MCF 10A (cell line): ENCODE measurements around the gene RPGRIP1L. TPM values are rescaled to one million over a fixed set of nuclear protein-coding genes. Genes with fewer than 3 reads are reported as not detected.

Source experiments
- BruUV-seq: library from RNA; stranded (reverse); fragments of 400-500 nt; replicated peaks from 2 replicates; lab custom pipeline; 2021; lab: Mats Ljungman, UMichigan
- CTCF ChIA-PET: fragments of 300-600 bp; sonication (Branson Sonifier 250); formaldehyde crosslinking; extraction: SDS; loops from one replicate; lab custom pipeline; 2021; ENCODE audit warnings: antibody characterized with exemption, inconsistent platforms; lab: Yijun Ruan, JAX
- POLR2A ChIA-PET: fragments of 300-600, 350-650 bp; sonication (Branson Sonifier 250); formaldehyde crosslinking; extraction: SDS; loops from one replicate; lab custom pipeline; 2020; ENCODE audit warnings: antibody characterized with exemption, inconsistent platforms; lab: Yijun Ruan, JAX
- DNase-seq: peaks from one replicate; pipeline ENCODE4 v3.0.0-alpha.2; 2018; ENCODE audit not compliant: unreplicated experiment
- H3K27ac Mint-ChIP-seq: one replicate; pipeline ENCODE4 v1.8.0; 2022; ENCODE audit warnings: mild to moderate bottlenecking, low read depth, mixed read lengths; ENCODE audit not compliant: unreplicated experiment
- H3K27me3 Mint-ChIP-seq: one replicate; pipeline ENCODE4 v1.8.0; 2022; ENCODE audit warnings: mixed read lengths; ENCODE audit not compliant: insufficient read depth, unreplicated experiment
- H3K36me3 Mint-ChIP-seq: one replicate; pipeline ENCODE4 v1.8.0; 2022; ENCODE audit warnings: mild to moderate bottlenecking, moderate library complexity, mixed read lengths; ENCODE audit not compliant: insufficient read depth, unreplicated experiment
- H3K4me1 Mint-ChIP-seq: one replicate; pipeline ENCODE4 v1.8.0; 2022; ENCODE audit warnings: mixed read lengths; ENCODE audit not compliant: insufficient read depth, unreplicated experiment
- H3K4me3 Mint-ChIP-seq: one replicate; pipeline ENCODE4 v1.8.0; 2022; ENCODE audit warnings: mild to moderate bottlenecking, moderate library complexity, mixed read lengths; ENCODE audit not compliant: unreplicated experiment
- H3K9me3 Mint-ChIP-seq: one replicate; pipeline ENCODE4 v1.8.0; 2022; ENCODE audit warnings: mixed read lengths; ENCODE audit not compliant: unreplicated experiment
- intact Hi-C: fragments of 100-400 bp; cut with micrococcal nuclease; formaldehyde crosslinking; loops from 2 replicates; pipeline ENCODE4 v1.14.1; 2022
- total RNA-seq: library from RNA; stranded (reverse); gene quantifications from 2 replicates; pipeline ENCODE4 v1.2.3, GENCODE V29; 2022
- TF ChIP-seq, protein P1 (sequence below): fragments of 200-600 bp; IDR thresholded peaks from one replicate; pipeline ENCODE4 v1.8.0; 2022; ENCODE audit warnings: antibody characterized with exemption, mild to moderate bottlenecking; ENCODE audit not compliant: unreplicated experiment

The RPGRIP1L gene
- total RNA-seq, 1 experiment from 2014 or later: 13.4 TPM

DNA sequence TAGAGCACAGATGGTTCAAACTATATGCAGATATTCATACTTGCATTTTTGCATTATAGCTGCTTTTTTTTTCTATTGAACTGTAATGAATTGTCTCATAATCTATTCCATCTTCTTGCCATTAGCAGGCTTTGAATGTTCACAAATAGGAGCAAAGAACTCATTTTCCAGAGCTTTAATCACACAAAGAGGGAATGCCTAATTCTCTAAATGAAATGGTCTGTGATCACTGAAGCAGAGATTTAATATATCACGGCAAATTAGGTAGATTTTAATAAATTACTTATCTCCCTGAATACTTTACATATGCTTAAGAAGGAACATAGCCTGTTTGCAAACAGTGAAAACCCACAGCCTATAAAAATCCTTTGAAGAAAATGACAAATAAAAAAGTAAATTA, 103.0 kb downstream of the RPGRIP1L start:
- no peak overlapping the region for H3K4me3 Mint-ChIP-seq
- no peak overlapping the region for H3K27ac Mint-ChIP-seq
- no peaks in the 10 kb centered on the region for H3K4me1 Mint-ChIP-seq
- ChIA-PET POLR2A (no interaction called here), CTCF (no interaction called here)
- DNase-seq: no peak
- intact Hi-C loops: no loop called here
- BruUV-seq: no TSS peak
- peaks cover 8% of the 10 kb centered on the region for H3K9me3 Mint-ChIP-seq
- H3K27me3 Mint-ChIP-seq: no peaks in the 10 kb centered on the region
- H3K36me3 Mint-ChIP-seq: peaks cover 12% of the 10 kb centered on the region
- TF ChIP-seq, protein P1, sequence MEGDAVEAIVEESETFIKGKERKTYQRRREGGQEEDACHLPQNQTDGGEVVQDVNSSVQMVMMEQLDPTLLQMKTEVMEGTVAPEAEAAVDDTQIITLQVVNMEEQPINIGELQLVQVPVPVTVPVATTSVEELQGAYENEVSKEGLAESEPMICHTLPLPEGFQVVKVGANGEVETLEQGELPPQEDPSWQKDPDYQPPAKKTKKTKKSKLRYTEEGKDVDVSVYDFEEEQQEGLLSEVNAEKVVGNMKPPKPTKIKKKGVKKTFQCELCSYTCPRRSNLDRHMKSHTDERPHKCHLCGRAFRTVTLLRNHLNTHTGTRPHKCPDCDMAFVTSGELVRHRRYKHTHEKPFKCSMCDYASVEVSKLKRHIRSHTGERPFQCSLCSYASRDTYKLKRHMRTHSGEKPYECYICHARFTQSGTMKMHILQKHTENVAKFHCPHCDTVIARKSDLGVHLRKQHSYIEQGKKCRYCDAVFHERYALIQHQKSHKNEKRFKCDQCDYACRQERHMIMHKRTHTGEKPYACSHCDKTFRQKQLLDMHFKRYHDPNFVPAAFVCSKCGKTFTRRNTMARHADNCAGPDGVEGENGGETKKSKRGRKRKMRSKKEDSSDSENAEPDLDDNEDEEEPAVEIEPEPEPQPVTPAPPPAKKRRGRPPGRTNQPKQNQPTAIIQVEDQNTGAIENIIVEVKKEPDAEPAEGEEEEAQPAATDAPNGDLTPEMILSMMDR: no peak

DNA sequence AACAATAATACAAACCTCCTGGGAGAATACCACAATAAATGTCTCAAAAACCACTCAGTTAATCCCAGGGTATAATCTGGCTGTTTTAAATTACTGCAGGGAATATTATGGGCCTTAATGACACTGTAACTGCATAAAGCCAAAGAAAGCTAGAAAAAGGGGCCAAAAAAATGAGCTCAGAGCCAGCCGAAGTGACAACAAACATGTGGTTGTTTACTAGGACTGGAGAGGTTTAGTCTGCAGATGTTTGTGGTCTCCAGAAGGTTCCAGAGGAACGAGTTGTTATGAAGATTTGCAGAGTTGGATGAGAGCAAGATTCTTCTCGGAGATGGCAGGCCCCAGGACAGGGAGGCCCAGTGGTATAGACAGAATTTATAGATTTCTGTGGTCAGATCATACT, 103.5 kb downstream of the RPGRIP1L start:
- POLR2A ChIA-PET: no interaction called here
- TF ChIP-seq, protein P1: no peak
- no peaks in the 10 kb centered on the region for H3K27me3 Mint-ChIP-seq
- no peak overlapping the region for H3K4me3 Mint-ChIP-seq
- H3K27ac Mint-ChIP-seq: no peak overlapping the region
- no peaks in the 10 kb centered on the region for H3K4me1 Mint-ChIP-seq
- CTCF ChIA-PET: no interaction called here
- intact Hi-C loops: no loop called here
- no TSS peak for BruUV-seq
- peaks cover 10% of the 10 kb centered on the region for H3K36me3 Mint-ChIP-seq
- peaks cover 13% of the 10 kb centered on the region for H3K9me3 Mint-ChIP-seq
- no peak for DNase-seq

DNA sequence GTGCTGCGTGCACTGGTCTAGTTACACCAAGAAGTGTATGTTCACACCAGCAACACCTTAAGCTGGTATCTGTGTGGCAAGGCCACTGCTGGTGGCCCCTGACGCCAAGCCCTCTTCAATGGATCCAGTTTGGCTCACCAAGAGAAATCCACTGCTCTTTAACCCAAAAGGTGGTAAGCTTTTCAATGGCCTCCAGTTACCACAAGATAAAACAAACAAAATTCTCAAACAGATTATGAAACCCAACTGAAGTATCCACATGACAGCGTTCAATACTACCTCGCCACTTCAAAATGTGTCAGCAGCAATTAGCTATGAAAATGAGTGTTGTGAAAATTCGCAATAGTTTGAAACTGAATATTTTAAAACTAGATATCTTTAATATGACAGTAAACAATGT, 104.1 kb downstream of the RPGRIP1L start:
- Mint-ChIP-seq H3K27ac (no peak overlapping the region), H3K27me3 (no peaks in the 10 kb centered on the region), H3K4me3 (no peak overlapping the region), H3K9me3 (peaks cover 15% of the 10 kb centered on the region), H3K4me1 (no peaks in the 10 kb centered on the region), H3K36me3 (peaks cover 8% of the 10 kb centered on the region)
- CTCF ChIA-PET: interaction anchor here (0.6 kb wide), 1 partner anchor 373 kb away, joined by 4 read pairs; no protein-coding TSS in a partner anchor
- intact Hi-C loops: no loop called here
- POLR2A ChIA-PET: no interaction called here
- TF ChIP-seq, protein P1: no peak
- no peak for DNase-seq
- no TSS peak for BruUV-seq

DNA sequence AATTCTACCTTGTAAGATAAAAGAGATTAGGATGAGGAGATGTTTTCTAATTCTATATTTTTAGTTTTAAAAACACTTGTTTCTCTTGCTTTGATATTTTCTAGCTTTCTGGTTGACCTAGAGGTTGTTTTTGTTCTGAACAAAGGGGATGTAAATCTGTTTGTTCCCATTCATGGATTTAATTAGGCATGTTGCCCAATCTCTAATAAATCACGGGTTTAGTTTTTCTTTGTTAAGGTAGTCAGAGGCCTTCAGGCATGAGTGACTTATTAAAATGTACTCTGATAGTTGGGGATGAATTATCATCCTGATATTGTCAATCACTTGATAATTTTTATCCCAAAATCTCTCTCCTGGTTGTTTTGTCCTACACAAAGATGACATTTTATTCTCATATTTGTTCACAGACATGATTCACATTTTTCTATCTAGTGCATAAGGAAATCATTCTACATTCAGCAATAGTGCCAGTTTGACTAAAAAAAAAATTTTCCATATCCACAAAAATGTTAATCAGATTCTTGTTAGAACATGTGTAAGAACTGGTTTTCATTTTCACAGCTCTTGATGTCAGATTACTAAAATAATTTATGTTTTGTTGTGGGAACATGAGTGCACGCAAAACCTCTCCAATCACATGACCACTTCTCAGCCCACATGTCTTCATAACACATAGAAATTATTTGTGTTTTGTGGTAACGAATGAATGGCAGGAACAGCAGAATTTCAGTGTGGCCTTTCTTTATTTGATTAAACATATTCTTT, 105.0 kb downstream of the RPGRIP1L start:
- no peak for DNase-seq
- H3K4me1 Mint-ChIP-seq: no peaks in the 10 kb centered on the region
- intact Hi-C loops: no loop called here
- H3K27ac Mint-ChIP-seq: no peak overlapping the region
- peaks cover 15% of the 10 kb centered on the region for H3K9me3 Mint-ChIP-seq
- POLR2A ChIA-PET: no interaction called here
- TF ChIP-seq, protein P1: no peak
- CTCF ChIA-PET: no interaction called here
- BruUV-seq: no TSS peak
- no peaks in the 10 kb centered on the region for H3K27me3 Mint-ChIP-seq
- no peak overlapping the region for H3K4me3 Mint-ChIP-seq
- peaks cover 6% of the 10 kb centered on the region for H3K36me3 Mint-ChIP-seq
